ENCODE results near the gene GPR157.

The GPR157 gene

DNA sequence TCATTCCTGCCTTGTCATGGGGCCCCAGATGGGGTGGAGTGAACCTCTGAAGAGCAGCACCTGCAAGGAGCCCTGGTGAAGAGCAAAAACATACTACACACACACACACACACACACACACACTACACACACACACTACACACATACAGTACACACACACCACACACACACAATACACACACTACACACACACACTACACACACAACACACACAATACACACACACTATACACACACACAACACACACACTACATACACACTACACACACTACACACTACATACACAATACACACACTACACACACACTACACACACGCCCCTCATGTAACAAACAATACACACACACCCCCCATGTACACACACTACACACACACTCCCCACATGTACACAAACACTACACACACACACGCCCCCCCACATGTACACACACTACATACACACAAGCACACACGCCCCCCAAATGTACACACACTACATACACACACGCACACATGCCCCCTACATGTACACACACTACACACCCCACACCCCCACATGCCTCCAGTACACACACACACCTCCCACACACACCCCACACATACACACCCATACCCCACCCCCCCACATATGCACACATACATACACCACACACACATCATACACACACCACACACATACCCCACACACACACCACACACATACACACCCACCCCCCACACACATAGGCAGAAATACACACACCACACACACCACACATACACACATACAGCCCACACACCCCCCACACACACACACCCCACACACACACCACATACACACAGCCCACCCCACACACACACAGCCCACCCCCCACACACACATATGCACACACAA is 68.8 kb downstream of the GPR157 start:
- no peak for DNase-seq

DNA sequence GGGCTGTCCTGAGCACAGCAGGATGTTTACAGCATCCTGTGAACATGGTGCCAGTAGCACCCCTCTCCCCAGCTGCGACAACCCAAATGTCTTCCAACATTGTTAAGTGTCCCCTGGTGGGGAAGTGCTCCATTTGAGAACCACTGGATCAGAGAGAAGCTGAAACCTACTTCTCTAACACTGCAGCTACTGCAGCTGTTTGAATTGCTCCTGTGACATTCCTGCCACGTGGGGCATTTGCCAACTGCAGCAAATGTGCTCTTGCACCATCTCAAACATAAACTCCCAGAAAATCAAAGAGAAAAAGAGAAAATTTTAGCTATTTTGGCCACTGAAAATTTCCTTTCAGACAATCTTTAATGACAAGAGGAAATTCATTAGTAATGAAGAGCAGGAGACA is 70.4 kb downstream of the GPR157 start:
- no peak for DNase-seq

DNA sequence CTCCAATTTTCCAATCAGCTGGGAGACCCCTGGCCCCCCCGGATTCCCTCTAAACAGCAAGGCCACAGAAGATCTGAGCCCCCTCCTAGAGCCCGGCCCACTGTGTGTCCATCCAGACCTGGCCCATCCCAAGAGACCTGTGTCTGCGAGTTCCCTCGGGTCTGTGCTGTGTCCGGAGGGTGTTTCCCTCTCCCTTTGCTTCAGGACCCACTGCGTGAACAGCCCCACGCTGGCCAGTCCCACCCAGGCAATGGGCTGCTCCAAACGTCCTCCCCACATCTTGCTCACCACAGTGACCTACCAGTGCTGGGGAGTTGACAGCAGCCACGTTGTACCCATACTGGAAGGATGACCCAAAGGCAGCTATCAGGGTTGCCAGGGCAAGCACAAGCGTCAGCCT is 71.1 kb downstream of the GPR157 start:
- DNase-seq: no peak

DNA sequence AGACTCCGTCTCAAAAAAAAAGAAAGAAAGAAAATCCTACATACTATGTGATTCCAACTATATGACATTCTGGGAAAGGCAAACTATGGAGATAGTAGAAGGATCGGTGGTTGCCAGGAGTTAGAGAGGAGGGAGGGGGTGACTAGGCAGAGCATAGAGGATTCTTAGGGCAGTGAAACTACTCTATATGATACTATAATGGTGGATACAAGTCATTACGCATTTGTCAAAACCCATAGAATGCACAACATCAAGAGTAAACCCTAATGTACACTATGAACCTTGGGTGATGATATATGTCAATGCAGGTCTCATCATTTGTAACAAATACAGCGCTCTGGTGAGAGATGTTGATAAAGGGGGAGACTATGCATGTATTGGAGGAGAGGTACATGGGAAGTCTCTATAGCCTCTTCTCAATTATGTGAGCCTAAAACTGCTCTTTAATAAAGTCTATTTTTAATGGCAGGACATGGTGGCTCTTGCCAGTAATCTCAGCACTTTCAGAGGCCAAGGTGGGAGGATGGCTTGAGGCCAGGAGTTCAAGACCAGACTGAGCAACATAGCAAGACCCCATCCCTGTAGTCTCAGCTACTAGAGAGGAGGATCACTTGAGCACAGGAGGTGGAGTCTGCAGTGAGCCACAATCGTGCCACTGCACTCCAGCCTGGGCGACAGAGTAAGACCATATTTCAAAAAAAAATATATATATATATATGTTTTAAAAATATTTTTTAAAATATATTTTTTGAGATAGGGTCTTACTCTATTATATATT is 76.4 kb downstream of the GPR157 start:
- DNase-seq: no peak

DNA sequence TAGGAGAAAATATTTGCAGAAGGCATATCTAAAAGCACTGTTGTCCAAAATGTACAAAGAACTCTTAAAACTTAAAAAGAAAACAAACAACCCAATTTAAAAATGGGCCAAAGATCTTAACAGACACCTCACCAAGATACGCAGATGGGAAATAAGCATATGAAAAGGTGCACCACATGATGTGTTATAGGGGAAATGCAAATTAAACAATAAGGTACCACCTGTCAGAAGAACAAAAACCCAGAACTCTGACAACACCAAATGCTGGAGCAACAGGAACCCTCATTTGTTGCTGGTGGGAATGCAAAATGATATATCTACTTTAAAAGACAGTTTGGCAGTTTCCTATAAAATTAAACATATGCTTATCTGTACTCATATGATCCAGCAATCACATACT is 77.5 kb downstream of the GPR157 start:
- DNase-seq: no peak

DNA sequence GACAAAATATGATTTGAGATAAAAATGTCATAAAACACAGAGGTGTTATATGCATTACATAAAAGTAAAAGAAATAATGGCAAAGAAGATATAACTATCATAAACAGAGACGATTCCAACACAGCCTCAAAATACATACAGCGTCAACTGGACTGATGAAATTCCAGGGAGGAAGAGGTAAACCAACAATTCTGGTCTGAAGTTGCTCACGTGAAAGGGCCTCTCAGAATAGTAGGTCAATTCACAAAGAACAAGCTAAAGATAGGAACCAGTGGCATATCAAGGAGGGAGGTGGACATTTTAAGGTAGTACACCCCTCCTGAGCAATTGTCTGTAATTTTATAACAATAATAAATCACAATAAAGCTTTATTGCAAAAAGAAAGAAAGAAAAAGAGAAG is 78.1 kb downstream of the GPR157 start:
- DNase-seq: no peak
